WTC11 (cell line): ENCODE data around the gene FERMT2. TPM values are rescaled to one million over a fixed set of nuclear protein-coding genes. Genes with fewer than 3 reads are reported as not detected.

Experiments
- ATAC-seq: fragments of 200-7000 bp; cut with Tn5 transposase; 2 replicates; pipeline ENCODE4 v1.10.0; 2021; ENCODE audit warnings: mild to moderate bottlenecking, moderate library complexity
- CTCF ChIA-PET: fragments of 300-600 bp; sonication (Branson Sonifier 250); formaldehyde crosslinking; loops from one replicate; lab custom pipeline; 2021; ENCODE audit warnings: antibody characterized with exemption; lab: Charles Lee
- POLR2A ChIA-PET: fragments of 350-600 bp; sonication (Branson Sonifier 250); formaldehyde crosslinking; loops from one replicate; lab custom pipeline; 2021; ENCODE audit warnings: antibody characterized with exemption; lab: Charles Lee
- DNase-seq: peaks from one replicate; pipeline ENCODE4 v3.0.0; 2021; ENCODE audit warnings: low spot score
- H3K27ac Mint-ChIP-seq: 2 replicates; pipeline ENCODE4 v1.8.0; 2021; ENCODE audit warnings: mixed read lengths
- H3K27me3 Mint-ChIP-seq: 2 replicates; pipeline ENCODE4 v1.8.0; 2021; ENCODE audit warnings: low read depth, mild to moderate bottlenecking, moderate library complexity, mixed read lengths
- H3K36me3 Mint-ChIP-seq: 2 replicates; pipeline ENCODE4 v1.8.0; 2021; ENCODE audit warnings: mixed read lengths
- H3K4me1 Mint-ChIP-seq: 2 replicates; pipeline ENCODE4 v1.8.0; 2022; ENCODE audit warnings: mixed read lengths
- H3K4me3 Mint-ChIP-seq: 2 replicates; pipeline ENCODE4 v1.8.0; 2021; ENCODE audit warnings: mild to moderate bottlenecking, moderate library complexity, mixed read lengths
- H3K9me3 Mint-ChIP-seq: 2 replicates; pipeline ENCODE4 v1.8.0; 2021; ENCODE audit warnings: mixed read lengths
- CBFB ChIP-seq: sonication (generic); formaldehyde crosslinking; IDR thresholded peaks from 2 replicates; pipeline ENCODE4 v1.8.1; 2022; ENCODE audit warnings: mild to moderate bottlenecking, low read depth, missing genetic modification reagents
- CREB1 ChIP-seq: sonication (generic); formaldehyde crosslinking; IDR thresholded peaks from 2 replicates; pipeline ENCODE4 v1.8.0; 2023; ENCODE audit warnings: mild to moderate bottlenecking, missing genetic modification reagents
- CTCF ChIP-seq: fragments of 200-600 bp; IDR thresholded peaks from 2 replicates; pipeline ENCODE4 v1.8.0; 2022; ENCODE audit warnings: antibody characterized with exemption
- FOXP1 ChIP-seq: sonication (generic); formaldehyde crosslinking; IDR thresholded peaks from 2 replicates; pipeline ENCODE4 v1.8.0; 2022; ENCODE audit warnings: missing genetic modification reagents, mild to moderate bottlenecking, moderate library complexity, borderline replicate concordance
- HMGA2 ChIP-seq: fragments of 250-450 bp; sonication (Bioruptor Pico); IDR thresholded peaks from 2 replicates; pipeline ENCODE4 v1.4.0; 2021; ENCODE audit warnings: mild to moderate bottlenecking, moderate library complexity
- NR1H2 ChIP-seq: sonication (generic); formaldehyde crosslinking; IDR thresholded peaks from 2 replicates; pipeline ENCODE4 v1.9.0; 2021; ENCODE audit warnings: mild to moderate bottlenecking, moderate library complexity, missing genetic modification reagents
- OVOL2 ChIP-seq: fragments of 250-450 bp; sonication (Bioruptor Pico); IDR thresholded peaks from 2 replicates; pipeline ENCODE4 v1.9.0; 2021; ENCODE audit warnings: mild to moderate bottlenecking, borderline replicate concordance
- ZNF232 ChIP-seq: sonication (generic); formaldehyde crosslinking; IDR thresholded peaks from 2 replicates; pipeline ENCODE4 v1.8.0; 2022; ENCODE audit warnings: mild to moderate bottlenecking, missing genetic modification reagents
- ZNF671 ChIP-seq: fragments of 250-450 bp; sonication (Bioruptor Pico); IDR thresholded peaks from 2 replicates; pipeline ENCODE4 v1.8.0; 2021; ENCODE audit warnings: mild to moderate bottlenecking
- total RNA-seq: library from RNA; stranded (reverse); gene quantifications from 3 replicates; pipeline ENCODE4 v1.2.3, GENCODE V29; 2021
- TF ChIP-seq, protein P1 (sequence below): sonication (generic); formaldehyde crosslinking; IDR thresholded peaks from 2 replicates; pipeline ENCODE4 v1.8.1; 2022; ENCODE audit warnings: missing genetic modification reagents, borderline replicate concordance
- TF ChIP-seq, protein P2 (sequence below): sonication (generic); formaldehyde crosslinking; conservative IDR thresholded peaks from 2 replicates; pipeline ENCODE4 v1.8.1; 2023; ENCODE audit warnings: mild to moderate bottlenecking, low read depth, missing genetic modification reagents, moderate library complexity
- TF ChIP-seq, protein P3 (sequence below): sonication (generic); formaldehyde crosslinking; IDR thresholded peaks from 2 replicates; pipeline ENCODE4 v1.8.0; 2023; ENCODE audit warnings: mild to moderate bottlenecking, missing genetic modification reagents
- TF ChIP-seq, protein P4 (sequence below): sonication (generic); formaldehyde crosslinking; IDR thresholded peaks from 2 replicates; pipeline ENCODE4 v1.8.0; 2022; ENCODE audit warnings: mild to moderate bottlenecking, missing genetic modification reagents
- TF ChIP-seq, protein P5 (sequence below): sonication (generic); formaldehyde crosslinking; IDR thresholded peaks from 2 replicates; pipeline ENCODE4 v1.8.1; 2023; ENCODE audit warnings: mild to moderate bottlenecking, missing genetic modification reagents, moderate library complexity
- TF ChIP-seq, protein P6 (sequence below): sonication (generic); formaldehyde crosslinking; IDR thresholded peaks from 2 replicates; pipeline ENCODE4 v1.8.0; 2023; ENCODE audit warnings: missing genetic modification reagents

FERMT2 gene
- total RNA-seq, 1 experiment from 2014 or later: 92.8 TPM

- Mint-ChIP-seq H3K9me3 (peaks cover 5% of the 10 kb centered on the region), H3K36me3 (peaks cover 4% of the 10 kb centered on the region; the same call in 1 of the 2 replicates), H3K4me1 (peaks cover 16% of the 10 kb centered on the region), H3K27me3 (no peaks in the 10 kb centered on the region), H3K27ac (peak overlapping the region; percentile 66), H3K4me3 (no peak overlapping the region)
- POLR2A ChIA-PET: interaction anchor here (0.6 to 3.2 kb wide), 3 partner anchors 9 to 82 kb away, joined by 3 to 11 read pairs (median 6); partner anchors contain the start of gene FERMT2
- DNase-seq (peak; percentile 63), ATAC-seq (peak; percentile 97)
- TF ChIP-seq NR1H2 (CRISPR knock-in tag) (no peak), CTCF (peak; percentile 54), ZNF671 (CRISPR knock-in tag) (no peak), OVOL2 (CRISPR knock-in tag) (no peak), CBFB (no peak)
- TF ChIP-seq, protein P1, sequence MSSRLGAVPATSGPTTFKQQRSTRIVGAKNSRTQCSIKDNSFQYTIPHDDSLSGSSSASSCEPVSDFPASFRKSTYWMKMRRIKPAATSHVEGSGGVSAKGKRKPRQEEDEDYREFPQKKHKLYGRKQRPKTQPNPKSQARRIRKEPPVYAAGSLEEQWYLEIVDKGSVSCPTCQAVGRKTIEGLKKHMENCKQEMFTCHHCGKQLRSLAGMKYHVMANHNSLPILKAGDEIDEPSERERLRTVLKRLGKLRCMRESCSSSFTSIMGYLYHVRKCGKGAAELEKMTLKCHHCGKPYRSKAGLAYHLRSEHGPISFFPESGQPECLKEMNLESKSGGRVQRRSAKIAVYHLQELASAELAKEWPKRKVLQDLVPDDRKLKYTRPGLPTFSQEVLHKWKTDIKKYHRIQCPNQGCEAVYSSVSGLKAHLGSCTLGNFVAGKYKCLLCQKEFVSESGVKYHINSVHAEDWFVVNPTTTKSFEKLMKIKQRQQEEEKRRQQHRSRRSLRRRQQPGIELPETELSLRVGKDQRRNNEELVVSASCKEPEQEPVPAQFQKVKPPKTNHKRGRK (CRISPR knock-in tag): no peak
- TF ChIP-seq, protein P2, sequence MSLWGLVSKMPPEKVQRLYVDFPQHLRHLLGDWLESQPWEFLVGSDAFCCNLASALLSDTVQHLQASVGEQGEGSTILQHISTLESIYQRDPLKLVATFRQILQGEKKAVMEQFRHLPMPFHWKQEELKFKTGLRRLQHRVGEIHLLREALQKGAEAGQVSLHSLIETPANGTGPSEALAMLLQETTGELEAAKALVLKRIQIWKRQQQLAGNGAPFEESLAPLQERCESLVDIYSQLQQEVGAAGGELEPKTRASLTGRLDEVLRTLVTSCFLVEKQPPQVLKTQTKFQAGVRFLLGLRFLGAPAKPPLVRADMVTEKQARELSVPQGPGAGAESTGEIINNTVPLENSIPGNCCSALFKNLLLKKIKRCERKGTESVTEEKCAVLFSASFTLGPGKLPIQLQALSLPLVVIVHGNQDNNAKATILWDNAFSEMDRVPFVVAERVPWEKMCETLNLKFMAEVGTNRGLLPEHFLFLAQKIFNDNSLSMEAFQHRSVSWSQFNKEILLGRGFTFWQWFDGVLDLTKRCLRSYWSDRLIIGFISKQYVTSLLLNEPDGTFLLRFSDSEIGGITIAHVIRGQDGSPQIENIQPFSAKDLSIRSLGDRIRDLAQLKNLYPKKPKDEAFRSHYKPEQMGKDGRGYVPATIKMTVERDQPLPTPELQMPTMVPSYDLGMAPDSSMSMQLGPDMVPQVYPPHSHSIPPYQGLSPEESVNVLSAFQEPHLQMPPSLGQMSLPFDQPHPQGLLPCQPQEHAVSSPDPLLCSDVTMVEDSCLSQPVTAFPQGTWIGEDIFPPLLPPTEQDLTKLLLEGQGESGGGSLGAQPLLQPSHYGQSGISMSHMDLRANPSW: no peak
- CTCF ChIA-PET: interaction anchor here (0.5 to 2.5 kb wide), 38 partner anchors 9 to 507 kb away, joined by 3 to 28 read pairs (median 4); partner anchors contain the start of genes FERMT2, GNPNAT1 and STYX
These were observed 10.3 kb upstream of the FERMT2 start for GRCh38 chr14:52961060-52961639.

- peaks cover 16% of the 10 kb centered on the region for H3K4me1 Mint-ChIP-seq
- no peak for ATAC-seq
- DNase-seq: no peak
- ChIA-PET CTCF (interaction anchor here (0.5 to 2.5 kb wide), 34 partner anchors 9 to 439 kb away, joined by 3 to 28 read pairs (median 4); partner anchors contain the start of genes FERMT2, GNPNAT1 and STYX), POLR2A (interaction anchor here (0.6 to 3.2 kb wide), 2 partner anchors 9 to 12 kb away, joined by 6 to 11 read pairs; partner anchors contain the start of gene FERMT2)
- H3K36me3 Mint-ChIP-seq: peaks cover 4% of the 10 kb centered on the region; the same call in 1 of the 2 replicates
- H3K27ac Mint-ChIP-seq: peak overlapping the region; percentile 66
- no peaks in the 10 kb centered on the region for H3K27me3 Mint-ChIP-seq
- H3K9me3 Mint-ChIP-seq: peaks cover 5% of the 10 kb centered on the region
- H3K4me3 Mint-ChIP-seq: no peak overlapping the region
- no peak for TF ChIP-seq FOXP1
- TF ChIP-seq ZNF232 (CRISPR knock-in tag): no peak
- TF ChIP-seq, protein P3, sequence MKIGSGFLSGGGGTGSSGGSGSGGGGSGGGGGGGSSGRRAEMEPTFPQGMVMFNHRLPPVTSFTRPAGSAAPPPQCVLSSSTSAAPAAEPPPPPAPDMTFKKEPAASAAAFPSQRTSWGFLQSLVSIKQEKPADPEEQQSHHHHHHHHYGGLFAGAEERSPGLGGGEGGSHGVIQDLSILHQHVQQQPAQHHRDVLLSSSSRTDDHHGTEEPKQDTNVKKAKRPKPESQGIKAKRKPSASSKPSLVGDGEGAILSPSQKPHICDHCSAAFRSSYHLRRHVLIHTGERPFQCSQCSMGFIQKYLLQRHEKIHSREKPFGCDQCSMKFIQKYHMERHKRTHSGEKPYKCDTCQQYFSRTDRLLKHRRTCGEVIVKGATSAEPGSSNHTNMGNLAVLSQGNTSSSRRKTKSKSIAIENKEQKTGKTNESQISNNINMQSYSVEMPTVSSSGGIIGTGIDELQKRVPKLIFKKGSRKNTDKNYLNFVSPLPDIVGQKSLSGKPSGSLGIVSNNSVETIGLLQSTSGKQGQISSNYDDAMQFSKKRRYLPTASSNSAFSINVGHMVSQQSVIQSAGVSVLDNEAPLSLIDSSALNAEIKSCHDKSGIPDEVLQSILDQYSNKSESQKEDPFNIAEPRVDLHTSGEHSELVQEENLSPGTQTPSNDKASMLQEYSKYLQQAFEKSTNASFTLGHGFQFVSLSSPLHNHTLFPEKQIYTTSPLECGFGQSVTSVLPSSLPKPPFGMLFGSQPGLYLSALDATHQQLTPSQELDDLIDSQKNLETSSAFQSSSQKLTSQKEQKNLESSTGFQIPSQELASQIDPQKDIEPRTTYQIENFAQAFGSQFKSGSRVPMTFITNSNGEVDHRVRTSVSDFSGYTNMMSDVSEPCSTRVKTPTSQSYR: no peak
- no peak for TF ChIP-seq OVOL2 (CRISPR knock-in tag)
- TF ChIP-seq, protein P1 (CRISPR knock-in tag): no peak
- TF ChIP-seq CREB1 (CRISPR knock-in tag): no peak
- TF ChIP-seq, protein P4, sequence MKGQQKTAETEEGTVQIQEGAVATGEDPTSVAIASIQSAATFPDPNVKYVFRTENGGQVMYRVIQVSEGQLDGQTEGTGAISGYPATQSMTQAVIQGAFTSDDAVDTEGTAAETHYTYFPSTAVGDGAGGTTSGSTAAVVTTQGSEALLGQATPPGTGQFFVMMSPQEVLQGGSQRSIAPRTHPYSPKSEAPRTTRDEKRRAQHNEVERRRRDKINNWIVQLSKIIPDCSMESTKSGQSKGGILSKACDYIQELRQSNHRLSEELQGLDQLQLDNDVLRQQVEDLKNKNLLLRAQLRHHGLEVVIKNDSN (CRISPR knock-in tag): no peak
- TF ChIP-seq, protein P5, sequence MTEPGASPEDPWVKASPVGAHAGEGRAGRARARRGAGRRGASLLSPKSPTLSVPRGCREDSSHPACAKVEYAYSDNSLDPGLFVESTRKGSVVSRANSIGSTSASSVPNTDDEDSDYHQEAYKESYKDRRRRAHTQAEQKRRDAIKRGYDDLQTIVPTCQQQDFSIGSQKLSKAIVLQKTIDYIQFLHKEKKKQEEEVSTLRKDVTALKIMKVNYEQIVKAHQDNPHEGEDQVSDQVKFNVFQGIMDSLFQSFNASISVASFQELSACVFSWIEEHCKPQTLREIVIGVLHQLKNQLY (CRISPR knock-in tag): no peak
- TF ChIP-seq HMGA2 (CRISPR knock-in tag): no peak
- TF ChIP-seq, protein P6, sequence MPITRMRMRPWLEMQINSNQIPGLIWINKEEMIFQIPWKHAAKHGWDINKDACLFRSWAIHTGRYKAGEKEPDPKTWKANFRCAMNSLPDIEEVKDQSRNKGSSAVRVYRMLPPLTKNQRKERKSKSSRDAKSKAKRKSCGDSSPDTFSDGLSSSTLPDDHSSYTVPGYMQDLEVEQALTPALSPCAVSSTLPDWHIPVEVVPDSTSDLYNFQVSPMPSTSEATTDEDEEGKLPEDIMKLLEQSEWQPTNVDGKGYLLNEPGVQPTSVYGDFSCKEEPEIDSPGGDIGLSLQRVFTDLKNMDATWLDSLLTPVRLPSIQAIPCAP (CRISPR knock-in tag): no peak
These were observed 9.8 kb upstream of the FERMT2 start for GRCh38 chr14:52960627-52961026.
